Esophagus muscularis mucosa (tissue), 4 donors: ENCODE results near the gene PHACTR3. TPM values are rescaled to one million over a fixed set of nuclear protein-coding genes. Genes with fewer than 3 reads are reported as not detected.

Experiments used
- DNase-seq: peaks from one replicate; pipeline ENCODE4 v3.0.0-alpha.2; 2017; ENCODE audit errors: extremely low spot score
- H3K27ac ChIP-seq, 4 donors: fragments of 200-600 bp; sonication (generic); replicated peaks in 1 of 4; 1 replicate in 3 of 4; 2 replicates in 1 of 4; pipeline ENCODE4 v1.5.1; 2016 to 2019; ENCODE audit warnings: mild to moderate bottlenecking in 1 of 4
- H3K27me3 ChIP-seq, 4 donors: fragments of 200-600 bp; sonication (generic); one replicate each; pipeline versions ENCODE4 v1.5.1 to v1.6.0; 2016 to 2019
- H3K36me3 ChIP-seq, 4 donors: fragments of 200-600 bp; sonication (generic); one replicate each; pipeline ENCODE4 v1.5.1; 2016 to 2019
- H3K4me1 ChIP-seq, 4 donors: fragments of 200-600 bp; sonication (generic); one replicate each; pipeline ENCODE4 v1.5.1; 2016 to 2019
- H3K4me3 ChIP-seq, 4 donors: fragments of 200-600 bp; sonication (generic); 1 replicate in 2 of 4; 2 replicates in 2 of 4; pipeline ENCODE4 v1.5.1; 2016 to 2019; ENCODE audit warnings: mild to moderate bottlenecking in 4 of 4, moderate library complexity in 1 of 4
- H3K9me3 ChIP-seq, 4 donors: fragments of 200-600 bp; sonication (generic); 1 replicate in 3 of 4; 2 replicates in 1 of 4; pipeline ENCODE4 v1.5.1; 2016 to 2019
- EP300 ChIP-seq: sonication (generic); formaldehyde crosslinking; IDR thresholded peaks from one replicate; pipeline ENCODE4 v1.6.1; 2017; ENCODE audit warnings: antibody characterized with exemption
- POLR2A ChIP-seq: fragments of 450-650 bp; IDR thresholded peaks from one replicate; pipeline ENCODE4 v1.6.1; 2017; ENCODE audit warnings: antibody characterized with exemption, moderate library complexity, mild to moderate bottlenecking, low read depth
- POLR2AphosphoS5 ChIP-seq, 2 donors: sonication (generic); formaldehyde crosslinking; IDR thresholded peaks; one replicate each; pipeline ENCODE4 v1.6.1; 2017; ENCODE audit warnings: antibody characterized with exemption in 2 of 2
- WGBS: methylation state at CpG from one replicate; pipeline ENCODE4 v1.1.5; 2018; 5-methylcytosine and 5-hydroxymethylcytosine counted together
- intact Hi-C: fragments of 100-400 bp; cut with DNase I; formaldehyde crosslinking; loops from one replicate; pipeline ENCODE4 v1.15.1; 2023
- total RNA-seq, 4 donors: library from RNA; depleted of rRNA; stranded (reverse); fragments of >200 nt; gene quantifications; one replicate each; pipeline versions ENCODE4 v1.1.0 to v1.2.1, GENCODE V29; 2016
- TF ChIP-seq, protein P1 (sequence below), 3 experiments: fragments of 200-600 bp in 2 of 3; fragments of 450-650 bp in 1 of 3; sonication (generic) in 2 of 3; IDR thresholded peaks; one replicate each; pipeline ENCODE4 v1.5.1; 2017 to 2019; ENCODE audit warnings: antibody characterized with exemption in 3 of 3, mild to moderate bottlenecking in 2 of 3, moderate library complexity in 1 of 3

The PHACTR3 gene
- total RNA-seq, 4 donors from 2014 or later, result 0.17 to 0.86 (median 0.56) TPM

GRCh38 chr20:59749301-59749700 is 145.0 kb downstream of the PHACTR3 start:
- intact Hi-C loops, result no loop called here
- no peaks in the 10 kb centered on the region for H3K9me3 ChIP-seq
- H3K27me3 ChIP-seq, result peaks cover 0 to 21% (median 0%) of the 10 kb centered on the region in 4 donors
- 52% methylated on average over 10 of the region's 12 CpGs for WGBS
- H3K27ac ChIP-seq, result peak overlapping the region; percentile 23 to 52 (median 40)
- DNase-seq, result no peak
- H3K36me3 ChIP-seq, result no peaks in the 10 kb centered on the region
- peaks cover 37 to 51% (median 43%) of the 10 kb centered on the region in 4 donors for H3K4me1 ChIP-seq
- no peak overlapping the region for H3K4me3 ChIP-seq
- TF ChIP-seq EP300 (no peak), POLR2A (no peak), POLR2AphosphoS5 (IDR thresholded peaks at IDR 0.05) (no peak)
- TF ChIP-seq, protein P1, sequence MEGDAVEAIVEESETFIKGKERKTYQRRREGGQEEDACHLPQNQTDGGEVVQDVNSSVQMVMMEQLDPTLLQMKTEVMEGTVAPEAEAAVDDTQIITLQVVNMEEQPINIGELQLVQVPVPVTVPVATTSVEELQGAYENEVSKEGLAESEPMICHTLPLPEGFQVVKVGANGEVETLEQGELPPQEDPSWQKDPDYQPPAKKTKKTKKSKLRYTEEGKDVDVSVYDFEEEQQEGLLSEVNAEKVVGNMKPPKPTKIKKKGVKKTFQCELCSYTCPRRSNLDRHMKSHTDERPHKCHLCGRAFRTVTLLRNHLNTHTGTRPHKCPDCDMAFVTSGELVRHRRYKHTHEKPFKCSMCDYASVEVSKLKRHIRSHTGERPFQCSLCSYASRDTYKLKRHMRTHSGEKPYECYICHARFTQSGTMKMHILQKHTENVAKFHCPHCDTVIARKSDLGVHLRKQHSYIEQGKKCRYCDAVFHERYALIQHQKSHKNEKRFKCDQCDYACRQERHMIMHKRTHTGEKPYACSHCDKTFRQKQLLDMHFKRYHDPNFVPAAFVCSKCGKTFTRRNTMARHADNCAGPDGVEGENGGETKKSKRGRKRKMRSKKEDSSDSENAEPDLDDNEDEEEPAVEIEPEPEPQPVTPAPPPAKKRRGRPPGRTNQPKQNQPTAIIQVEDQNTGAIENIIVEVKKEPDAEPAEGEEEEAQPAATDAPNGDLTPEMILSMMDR (IDR thresholded peaks at IDR 0.05), result no peak

- TF ChIP-seq EP300, result no peak
- TF ChIP-seq, protein P1 (IDR thresholded peaks at IDR 0.05), result no peak
- peaks cover 37 to 51% (median 43%) of the 10 kb centered on the region in 4 donors for H3K4me1 ChIP-seq
- 70% methylated on average over 18 of the region's 21 CpGs for WGBS
Observed at GRCh38 chr20:59750209-59750840, 146.0 kb downstream of the PHACTR3 start.

GRCh38 chr20:59751075-59751711 is 146.9 kb downstream of the PHACTR3 start:
- H3K4me3 ChIP-seq, result no peak overlapping the region
- intact Hi-C loops, result loop anchor here (2.0 kb wide), 2 partner anchors 152 to 180 kb away; no protein-coding TSS in a partner anchor
- no peaks in the 10 kb centered on the region for H3K9me3 ChIP-seq
- DNase-seq, result no peak
- peaks cover 0 to 37% (median 0%) of the 10 kb centered on the region in 4 donors for H3K27me3 ChIP-seq
- 39% methylated on average over 9 of the region's 21 CpGs for WGBS
- no peaks in the 10 kb centered on the region for H3K36me3 ChIP-seq
- no peak for TF ChIP-seq POLR2A
- TF ChIP-seq EP300, result no peak
- no peak for TF ChIP-seq POLR2AphosphoS5 (IDR thresholded peaks at IDR 0.05)
- TF ChIP-seq, protein P1 (IDR thresholded peaks at IDR 0.05), result peak; percentile 59 to 79 (median 73)
- peaks cover 37 to 51% (median 43%) of the 10 kb centered on the region in 4 donors for H3K4me1 ChIP-seq
- H3K27ac ChIP-seq, result no peak overlapping the region

More at GRCh38 chr20:59750209-59750840, 146.0 kb downstream of the PHACTR3 start:
- Histone ChIP-seq H3K9me3 (no peaks in the 10 kb centered on the region), H3K4me3 (no peak overlapping the region), H3K27ac (no peak overlapping the region), H3K36me3 (no peaks in the 10 kb centered on the region), H3K27me3 (peaks cover 0 to 30% (median 0%) of the 10 kb centered on the region in 4 donors)
- no peak for DNase-seq
- intact Hi-C loops, result loop anchor here (2.0 kb wide), 2 partner anchors 152 to 180 kb away; no protein-coding TSS in a partner anchor

DNA sequence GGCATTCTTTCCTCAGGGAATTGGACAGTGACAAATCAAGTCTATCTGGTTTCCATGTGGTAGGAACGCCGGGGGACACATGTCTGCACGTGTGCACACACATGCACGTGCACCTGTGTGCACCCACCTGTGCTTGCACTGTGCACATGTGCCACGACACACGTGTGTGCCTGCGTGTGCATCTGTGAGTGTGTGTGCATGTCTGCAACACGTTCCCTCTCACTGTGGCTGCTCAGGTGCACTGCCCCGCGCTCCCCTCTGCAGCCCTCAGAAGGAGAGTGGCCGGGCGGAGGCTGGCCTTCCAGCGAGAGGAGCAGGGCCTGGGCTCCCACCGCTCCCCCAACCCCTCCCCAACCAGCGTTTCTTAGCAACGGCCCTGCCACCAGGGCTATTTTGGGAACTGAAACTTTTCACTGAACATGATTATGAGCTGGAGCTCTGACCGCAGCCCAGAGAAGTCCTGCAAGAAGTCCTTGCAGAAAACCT is 147.8 kb downstream of the PHACTR3 start:
- 49% methylated on average over 8 of the region's 17 CpGs for WGBS
- H3K4me1 ChIP-seq, result peaks cover 37 to 51% (median 43%) of the 10 kb centered on the region in 4 donors
- H3K36me3 ChIP-seq, result no peaks in the 10 kb centered on the region
- no peaks in the 10 kb centered on the region for H3K9me3 ChIP-seq
- no peak for DNase-seq
- intact Hi-C loops, result no loop called here
- H3K27me3 ChIP-seq, result peaks cover 0 to 44% (median 0%) of the 10 kb centered on the region in 4 donors
- H3K4me3 ChIP-seq, result no peak overlapping the region
- no peak for TF ChIP-seq POLR2A
- no peak for TF ChIP-seq EP300
- no peak for TF ChIP-seq POLR2AphosphoS5 (IDR thresholded peaks at IDR 0.05)
- TF ChIP-seq, protein P1 (IDR thresholded peaks at IDR 0.05), result no peak
- H3K27ac ChIP-seq, result no peak overlapping the region
